IPS-NIHi11 (cell line): Measurements from ENCODE around the gene CAMKK2.
A peak's percentile ranks its signal among the peaks of the same experiment; 100 is the strongest.
"Not testable (repeated sequence)": the region's sequence is repeated elsewhere in the genome, so short reads cannot be mapped to it uniquely, and the experiment has no call there.

Experiments
- DNase-seq: peaks from one replicate; pipeline ENCODE4 v3.0.0; 2012; ENCODE audit warnings: mixed read lengths, low spot score

CAMKK2 gene

GRCh38 chr12:121245951-121246350, 50.6 kb downstream of the CAMKK2 start:
- DNase-seq: no peak

GRCh38 chr12:121245031-121245430, 51.5 kb downstream of the CAMKK2 start:
- no peak for DNase-seq

- DNase-seq: no peak
Measured at GRCh38 chr12:121241156-121241970, 55.1 kb downstream of the CAMKK2 start.

- DNase-seq: peak; percentile 74
Measured at GRCh38 chr12:121240484-121241101, 55.9 kb downstream of the CAMKK2 start.

GRCh38 chr12:121240062-121240420, 56.5 kb downstream of the CAMKK2 start:
- no peak for DNase-seq

GRCh38 chr12:121239351-121240061, 57.0 kb downstream of the CAMKK2 start:
- DNase-seq: no peak

GRCh38 chr12:121238604-121239350, 57.7 kb downstream of the CAMKK2 start:
- DNase-seq: peak; percentile 65

GRCh38 chr12:121238086-121238485, 58.4 kb downstream of the CAMKK2 start:
- no peak for DNase-seq

GRCh38 chr12:121237415-121237814, 59.1 kb downstream of the CAMKK2 start:
- no peak for DNase-seq

GRCh38 chr12:121236776-121237175, 59.7 kb downstream of the CAMKK2 start:
- DNase-seq: no peak

GRCh38 chr12:121233628-121234020, 62.9 kb downstream of the CAMKK2 start:
- DNase-seq: no peak

GRCh38 chr12:121232977-121233627, 63.4 kb downstream of the CAMKK2 start:
- DNase-seq: no peak

GRCh38 chr12:121232163-121232562, 64.3 kb downstream of the CAMKK2 start:
- no peak for DNase-seq

- no peak for DNase-seq
Measured at GRCh38 chr12:121230538-121230907, 66.0 kb downstream of the CAMKK2 start.

GRCh38 chr12:121229826-121230537, 66.5 kb downstream of the CAMKK2 start:
- peak; percentile 93 for DNase-seq

GRCh38 chr12:121228919-121229665, 67.4 kb downstream of the CAMKK2 start:
- no peak for DNase-seq

GRCh38 chr12:121227294-121227693, 69.2 kb downstream of the CAMKK2 start:
- no peak for DNase-seq

- DNase-seq: not testable (repeated sequence)
Measured at GRCh38 chr12:121226871-121227270, 69.6 kb downstream of the CAMKK2 start.

- no peak for DNase-seq
Measured at GRCh38 chr12:121226399-121226798, 70.1 kb downstream of the CAMKK2 start.

- DNase-seq: no peak
Measured at GRCh38 chr12:121224591-121224990, 71.9 kb downstream of the CAMKK2 start.
